Erythroblast (primary cell): ENCODE data around the gene CNKSR2.

Experiments
- GATA1 ChIP-seq: IDR thresholded peaks from 2 replicates; pipeline ENCODE4 v1.6.1; 2011; ENCODE audit warnings: low read depth, mild to moderate bottlenecking, control low read depth, low read length, moderate library complexity
- POLR2A ChIP-seq: IDR thresholded peaks from 2 replicates; pipeline ENCODE4 v1.6.1; 2011; ENCODE audit warnings: mild to moderate bottlenecking, low read length

GRCh38 chrX:21490341-21490740 is 116.1 kb downstream of the CNKSR2 start:
- TF ChIP-seq GATA1: no peak
- TF ChIP-seq POLR2A: no peak
